22Rv1 (cell line): ENCODE measurements around the gene CMTM7.

ENCODE experiments used
- CTCF ChIP-seq: fragments of 450-650 bp; IDR thresholded peaks from 2 replicates; pipeline ENCODE4 v1.5.1; 2017; ENCODE audit warnings: mild to moderate bottlenecking
- ZFX ChIP-seq: fragments of 450-650 bp; IDR thresholded peaks from 2 replicates; pipeline ENCODE4 v1.6.1; 2017; ENCODE audit warnings: antibody characterized with exemption, borderline replicate concordance

- TF ChIP-seq CTCF (no peak), ZFX (no peak)
Observed at GRCh38 chr3:32384938-32385337, 6.7 kb upstream of the CMTM7 start.
